K562 (cell line): ENCODE measurements around the gene LAMC1. TPM values are rescaled to one million over a fixed set of nuclear protein-coding genes. Genes with fewer than 3 reads are reported as not detected.

Experiments used
- ATAC-seq: fragments of 200-7000 bp; cut with Tn5 transposase; 3 replicates; pipeline ENCODE4 v1.9.1; 2020; ENCODE audit warnings: moderate library complexity
- BruUV-seq: library from RNA; stranded (reverse); fragments of 400-500 nt; replicated peaks from 2 replicates; lab custom pipeline; 2021; lab: Mats Ljungman, UMichigan
- CTCF ChIA-PET: fragments of 300-600 bp; formaldehyde crosslinking; extraction: SDS; loops from one replicate; lab custom pipeline; 2021; ENCODE audit warnings: low intra/inter-chr PET ratio; lab: Yijun Ruan, JAX
- POLR2A ChIA-PET: fragments of 300-600, 350-650 bp; sonication (Branson Sonifier 250); formaldehyde crosslinking; extraction: SDS; loops from one replicate; lab custom pipeline; 2021; ENCODE audit warnings: antibody characterized with exemption, inconsistent platforms; lab: Yijun Ruan, JAX
- DNase-seq, 4 experiments: peaks; one replicate each; pipeline versions ENCODE4 v3.0.0 to v3.0.0-alpha.2; 2011 to 2018; ENCODE audit warnings: low spot score in 3 of 4, mixed read lengths in 3 of 4; ENCODE audit errors: extremely low read depth in 1 of 4
- FAIRE-seq: peaks from 2 replicates; lab custom pipeline; 2011; peaks lifted over from hg19 to GRCh38; lab: Jason Lieb, UNC
- H2AFZ ChIP-seq: 2 replicates; pipeline ENCODE4 v1.6.0; 2011; ENCODE audit warnings: low read depth, low read length, control low read depth, inconsistent platforms
- H3K27ac ChIP-seq: fragments of 200-600 bp; 3 replicates; pipeline ENCODE4 v1.8.0; 2011; ENCODE audit warnings: low read depth, mild to moderate bottlenecking, control low read depth, inconsistent platforms, low read length, moderate library complexity, mixed read lengths; ENCODE audit errors: extremely low read depth
- H3K27me3 ChIP-seq, 2 experiments: fragments of 300-600 bp in 1 of 2; 2 replicates in 1 of 2; 3 replicates in 1 of 2; pipeline versions ENCODE4 v1.6.0 to v1.8.0; 2011; ENCODE audit warnings: inconsistent platforms in 2 of 2, low read length in 2 of 2, mild to moderate bottlenecking in 1 of 2, mixed read lengths in 1 of 2, moderate library complexity in 1 of 2; ENCODE audit not compliant: control insufficient read depth in 2 of 2, insufficient read depth in 2 of 2
- H3K36me3 ChIP-seq: fragments of 300-600 bp; 3 replicates; pipeline ENCODE4 v1.8.0; 2011; ENCODE audit warnings: mild to moderate bottlenecking, low read length, inconsistent platforms; ENCODE audit not compliant: control insufficient read depth, insufficient read depth
- H3K4me1 ChIP-seq, 2 experiments: fragments of 200-600 bp in 1 of 2; replicated peaks in 1 of 2; 2 replicates in 1 of 2; 3 replicates in 1 of 2; pipeline versions ENCODE4 v1.5.1 to v1.8.0; 2011; ENCODE audit warnings: inconsistent platforms in 2 of 2, low read length in 2 of 2, mild to moderate bottlenecking in 1 of 2, mixed read lengths in 1 of 2, moderate library complexity in 1 of 2; ENCODE audit not compliant: control insufficient read depth in 2 of 2, insufficient read depth in 2 of 2
- H3K4me2 ChIP-seq: 2 replicates; pipeline ENCODE4 v1.6.1; 2011; ENCODE audit warnings: low read length, control low read depth, inconsistent platforms, mixed read lengths; ENCODE audit not compliant: insufficient read depth
- H3K4me3 ChIP-seq: fragments of 200-600 bp; sonication (generic), shearing (Covaris generic); 2 replicates; pipeline ENCODE4 v1.5.1; 2016; ENCODE audit warnings: control low read depth, inconsistent platforms
- H3K79me2 ChIP-seq: fragments of 200-600 bp; 3 replicates; pipeline ENCODE4 v1.8.0; 2011; ENCODE audit warnings: low read length, inconsistent platforms; ENCODE audit not compliant: control insufficient read depth, insufficient read depth
- H3K9ac ChIP-seq, 2 experiments: 2 replicates each; pipeline versions ENCODE4 v1.6.0 to v1.6.1; 2011; ENCODE audit warnings: low read depth in 2 of 2, low read length in 2 of 2, control low read depth in 1 of 2, inconsistent platforms in 1 of 2, mild to moderate bottlenecking in 1 of 2, mixed read lengths in 1 of 2; ENCODE audit not compliant: insufficient read depth in 1 of 2
- H3K9me1 ChIP-seq: one replicate; pipeline ENCODE4 v1.6.0; 2011; ENCODE audit warnings: inconsistent platforms, mild to moderate bottlenecking, low read length, moderate library complexity; ENCODE audit not compliant: control insufficient read depth, insufficient read depth
- H3K9me3 ChIP-seq: replicated peaks from 2 replicates; pipeline ENCODE4 v1.5.1; 2011; ENCODE audit warnings: low read depth, low read length, inconsistent platforms; ENCODE audit not compliant: control insufficient read depth, insufficient read depth
- H4K20me1 ChIP-seq: replicated peaks from 2 replicates; pipeline ENCODE4 v1.6.1; 2011; ENCODE audit warnings: low read length, inconsistent platforms, mixed read lengths; ENCODE audit not compliant: control insufficient read depth, insufficient read depth
- DMBX1 ChIP-seq: fragments of 250-450 bp; sonication (Bioruptor Pico); IDR thresholded peaks from 2 replicates; pipeline ENCODE4 v1.8.0; 2022; ENCODE audit warnings: inconsistent platforms, mild to moderate bottlenecking, moderate library complexity, borderline replicate concordance
- HDAC3 ChIP-seq: fragments of 450-650 bp; IDR thresholded peaks from 2 replicates; pipeline ENCODE4 v1.6.1; 2018; ENCODE audit warnings: borderline replicate concordance, mild to moderate bottlenecking, moderate library complexity; ENCODE audit not compliant: partially characterized antibody
- HEY1 ChIP-seq: fragments of 250-450 bp; sonication (Bioruptor Pico); IDR thresholded peaks from 2 replicates; pipeline ENCODE4 v1.5.0; 2020; ENCODE audit warnings: mild to moderate bottlenecking, moderate library complexity, borderline replicate concordance
- MCM5 ChIP-seq: fragments of 450-650 bp; IDR thresholded peaks from 2 replicates; pipeline ENCODE4 v1.6.1; 2016; ENCODE audit warnings: low read depth
- PHF21A ChIP-seq: fragments of 450-650 bp; IDR thresholded peaks from 2 replicates; pipeline ENCODE4 v1.6.1; 2017; ENCODE audit warnings: low read depth, borderline replicate concordance
- SMARCA5 ChIP-seq: fragments of 450-650 bp; IDR thresholded peaks from 2 replicates; pipeline ENCODE4 v1.6.1; 2016
- SMARCC2 ChIP-seq: fragments of 450-650 bp; IDR thresholded peaks from 2 replicates; pipeline ENCODE4 v1.6.1; 2017; ENCODE audit warnings: antibody characterized with exemption, moderate library complexity, mild to moderate bottlenecking, low read depth
- SP2 ChIP-seq: IDR thresholded peaks from 2 replicates; pipeline ENCODE4 v1.6.1; 2011; ENCODE audit warnings: mild to moderate bottlenecking, low read depth, low read length, moderate library complexity; ENCODE audit not compliant: poor library complexity, severe bottlenecking; ENCODE audit errors: extremely low read depth
- THRAP3 ChIP-seq: fragments of 450-650 bp; IDR thresholded peaks from 2 replicates; pipeline ENCODE4 v1.6.1; 2016; ENCODE audit warnings: mild to moderate bottlenecking, inconsistent platforms, borderline replicate concordance
- XRCC5 ChIP-seq: fragments of 200-400 bp; formaldehyde crosslinking; IDR thresholded peaks from 2 replicates; pipeline ENCODE4 v1.6.1; 2017; ENCODE audit warnings: low read depth, mild to moderate bottlenecking, low read length
- ZNF224 ChIP-seq: sonication (generic); formaldehyde crosslinking; IDR thresholded peaks from 2 replicates; pipeline ENCODE4 v1.8.0; 2022; ENCODE audit warnings: mild to moderate bottlenecking, missing genetic modification reagents
- ZNF507 ChIP-seq: conservative IDR thresholded peaks from 2 replicates; pipeline ENCODE4 v1.6.1; 2017; ENCODE audit warnings: missing genetic modification characterization, missing compliant biosample characterization
- WGBS: fragments of 100-300 bp; shearing (Covaris generic); methylation state at CpG from one replicate; pipeline ENCODE4 v1.1.6; 2016; ENCODE audit warnings: low coverage, mixed read lengths; ENCODE audit not compliant: insufficient coverage; ENCODE audit errors: missing lambda C conversion rate; 5-methylcytosine and 5-hydroxymethylcytosine counted together
- in situ Hi-C: fragments of 300-500 bp; cut with MboI; formaldehyde crosslinking; loops from 4 replicates; pipeline ENCODE4 v1.15.0; 2018; ENCODE audit warnings: inconsistent platforms, mixed read lengths
- intact Hi-C: fragments of 100-400 bp; cut with micrococcal nuclease; formaldehyde crosslinking; loops from 2 replicates; pipeline ENCODE4 v1.14.2; 2022
- polyA plus RNA-seq, 8 experiments: library from polyadenylated mRNA; depleted of rRNA in 4 of 8; stranded (reverse) in 5 of 8; unstranded in 3 of 8; fragments of >200 nt; fragmentation: Nextera tagmentation in 2 of 8; fragmentation: Illumina TruSeq in 1 of 8; extraction: Ambion mirVana in 2 of 8; extraction: Trizol in 1 of 8; gene quantifications; 2 replicates each; pipeline versions ENCODE4 v1.2.1 to v1.2.3, GENCODE V29; 2011 to 2014; ENCODE audit warnings: inconsistent platforms in 1 of 8, missing spikeins in 1 of 8
- total RNA-seq, 7 experiments: library from RNA; depleted of rRNA in 6 of 7; stranded (reverse); fragments of >200 nt in 6 of 7; fragmentation: Illumina TruSeq in 2 of 7; extraction: Trizol in 2 of 7; gene quantifications; 2 replicates each; pipeline versions ENCODE4 v1.2.1 to v1.2.3, GENCODE V29; 2011 to 2021; ENCODE audit warnings: low replicate concordance in 1 of 7
- TF ChIP-seq, protein P1 (sequence below): fragments of 450-650 bp; IDR thresholded peaks from 2 replicates; pipeline ENCODE4 v1.6.1; 2016
- TF ChIP-seq, protein P2 (sequence below): sonication (generic); formaldehyde crosslinking; IDR thresholded peaks from 2 replicates; pipeline ENCODE4 v1.8.0; 2022; ENCODE audit warnings: missing genetic modification reagents, mild to moderate bottlenecking, moderate library complexity, borderline replicate concordance
- TF ChIP-seq, protein P3 (sequence below): sonication (generic); IDR thresholded peaks from 2 replicates; pipeline ENCODE4 v1.6.1; 2016

LAMC1 gene
- total and polyA plus RNA-seq, 9 of the 15 experiments (the other 6 are each of a cell fraction or from before 2014, with no cell fraction given) = 0.07 to 0.71 (median 0.13) TPM; not detected in 2

DNA sequence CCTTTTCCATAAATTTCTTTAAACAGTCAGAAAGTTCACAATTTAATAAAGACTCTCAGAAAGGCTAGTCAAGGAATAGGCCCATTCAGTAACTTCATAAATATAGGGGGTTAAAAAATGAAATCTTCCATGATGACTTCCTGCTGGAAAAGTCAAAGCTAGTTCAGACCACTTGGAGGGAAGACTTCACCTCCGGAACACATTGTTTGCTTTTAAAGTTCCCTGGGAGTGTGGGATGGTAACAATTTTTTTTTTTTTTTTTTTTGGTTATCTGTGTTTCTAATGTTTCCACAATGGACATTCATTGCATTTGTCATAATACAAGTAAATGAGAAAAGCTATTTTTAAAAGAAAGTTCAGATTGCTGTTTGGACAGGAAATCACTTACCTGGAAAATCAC lies 144.5 kb downstream of the LAMC1 start (continued):
- TF ChIP-seq SP2 (no peak), SMARCA5 (no peak), PHF21A (no peak), HEY1 (CRISPR knock-in tag) (no peak), DMBX1 (CRISPR knock-in tag) (no peak), HDAC3 (no peak), ZNF507 (tag) (no peak)
- TF ChIP-seq, protein P1, sequence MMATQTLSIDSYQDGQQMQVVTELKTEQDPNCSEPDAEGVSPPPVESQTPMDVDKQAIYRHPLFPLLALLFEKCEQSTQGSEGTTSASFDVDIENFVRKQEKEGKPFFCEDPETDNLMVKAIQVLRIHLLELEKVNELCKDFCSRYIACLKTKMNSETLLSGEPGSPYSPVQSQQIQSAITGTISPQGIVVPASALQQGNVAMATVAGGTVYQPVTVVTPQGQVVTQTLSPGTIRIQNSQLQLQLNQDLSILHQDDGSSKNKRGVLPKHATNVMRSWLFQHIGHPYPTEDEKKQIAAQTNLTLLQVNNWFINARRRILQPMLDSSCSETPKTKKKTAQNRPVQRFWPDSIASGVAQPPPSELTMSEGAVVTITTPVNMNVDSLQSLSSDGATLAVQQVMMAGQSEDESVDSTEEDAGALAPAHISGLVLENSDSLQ = no peak
- TF ChIP-seq, protein P2, sequence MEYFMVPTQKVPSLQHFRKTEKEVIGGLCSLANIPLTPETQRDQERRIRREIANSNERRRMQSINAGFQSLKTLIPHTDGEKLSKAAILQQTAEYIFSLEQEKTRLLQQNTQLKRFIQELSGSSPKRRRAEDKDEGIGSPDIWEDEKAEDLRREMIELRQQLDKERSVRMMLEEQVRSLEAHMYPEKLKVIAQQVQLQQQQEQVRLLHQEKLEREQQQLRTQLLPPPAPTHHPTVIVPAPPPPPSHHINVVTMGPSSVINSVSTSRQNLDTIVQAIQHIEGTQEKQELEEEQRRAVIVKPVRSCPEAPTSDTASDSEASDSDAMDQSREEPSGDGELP (CRISPR knock-in tag) = no peak

- no peaks in the 10 kb centered on the region for H3K36me3 ChIP-seq
- no peak overlapping the region for H3K4me2 ChIP-seq
- no peaks in the 10 kb centered on the region for H3K9me3 ChIP-seq
- no peak for TF ChIP-seq THRAP3
- no peak for TF ChIP-seq SMARCC2
- TF ChIP-seq MCM5 = no peak
- no peak for TF ChIP-seq XRCC5
- TF ChIP-seq, protein P3, sequence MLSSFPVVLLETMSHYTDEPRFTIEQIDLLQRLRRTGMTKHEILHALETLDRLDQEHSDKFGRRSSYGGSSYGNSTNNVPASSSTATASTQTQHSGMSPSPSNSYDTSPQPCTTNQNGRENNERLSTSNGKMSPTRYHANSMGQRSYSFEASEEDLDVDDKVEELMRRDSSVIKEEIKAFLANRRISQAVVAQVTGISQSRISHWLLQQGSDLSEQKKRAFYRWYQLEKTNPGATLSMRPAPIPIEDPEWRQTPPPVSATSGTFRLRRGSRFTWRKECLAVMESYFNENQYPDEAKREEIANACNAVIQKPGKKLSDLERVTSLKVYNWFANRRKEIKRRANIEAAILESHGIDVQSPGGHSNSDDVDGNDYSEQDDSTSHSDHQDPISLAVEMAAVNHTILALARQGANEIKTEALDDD = no peak
- no peak for TF ChIP-seq ZNF224 (CRISPR knock-in tag)
- 0% methylated on average over 3 of the region's 3 CpGs for WGBS
- no peak for DNase-seq
- no peaks in the 10 kb centered on the region for H3K9me1 ChIP-seq
- ATAC-seq = no peak
- intact Hi-C loops (no loop called here), in situ Hi-C loops (no loop called here)
- H2AFZ ChIP-seq = no peak overlapping the region
- 0 out of 5 replicates have a peak, but pooled peaks cover 0 to 3% of the 10 kb centered on the region in 2 experiments for H3K27me3 ChIP-seq
- no peaks in the 10 kb centered on the region for H4K20me1 ChIP-seq
- CTCF ChIA-PET = no interaction called here
- no peaks in the 10 kb centered on the region for H3K79me2 ChIP-seq
- no peaks in the 10 kb centered on the region for H3K4me1 ChIP-seq
- POLR2A ChIA-PET = no interaction called here
- no TSS peak for BruUV-seq
- no peak overlapping the region for H3K4me3 ChIP-seq
- FAIRE-seq = no peak
- H3K9ac ChIP-seq = no peak overlapping the region
- H3K27ac ChIP-seq = no peak overlapping the region
These were observed 145.1 kb downstream of the LAMC1 start for GRCh38 chr1:183168308-183168707.
